ENCODE results near the gene ZNF605. TPM values are rescaled to one million over a fixed set of nuclear protein-coding genes. Genes with fewer than 3 reads are reported as not detected.
"Not testable (repeated sequence)": the region's sequence is repeated elsewhere in the genome, so short reads cannot be mapped to it uniquely, and the experiment has no call there.

ZNF605 gene
- polyA plus RNA-seq, 4 donors, result 0.81 to 19.6 (median 2.8) TPM

- H3K4me3 ChIP-seq (ENCODE audit: low read depth in 1 of 3, low read length in 3 of 3), result no peak overlapping the region
- no peaks in the 10 kb centered on the region for H3K27me3 ChIP-seq (ENCODE audit: control insufficient read depth in 3 of 3, insufficient read depth in 3 of 3, low read length in 3 of 3)
- FAIRE-seq (no peak), DNase-seq (no peak)
- H3K4me1 ChIP-seq (ENCODE audit: control insufficient read depth in 3 of 3, insufficient read depth in 2 of 3, low read depth in 1 of 3, low read length in 2 of 3), result no peaks in the 10 kb centered on the region
- H3K9me3 ChIP-seq (ENCODE audit: control insufficient read depth in 2 of 2, insufficient read depth in 1 of 2, low read depth in 1 of 2, low read length in 1 of 2), result peaks cover 8 to 82% of the 10 kb centered on the region in 2 donors
- WGBS, 3 donors, result 96 to 100% (median 98%) methylated on average over 13 of the region's 13 CpGs
- no peak overlapping the region for H3K27ac ChIP-seq (ENCODE audit: low read depth in 1 of 3, low read length in 2 of 3)
- H3K36me3 ChIP-seq (ENCODE audit: control insufficient read depth in 3 of 3, insufficient read depth in 2 of 3, low read depth in 1 of 3, low read length in 3 of 3), result peaks cover 20 to 68% (median 30%) of the 10 kb centered on the region in 3 donors
Observed at GRCh38 chr12:132942611-132943010, 13.5 kb downstream of the ZNF605 start.

GRCh38 chr12:132941336-132941954 is 14.7 kb downstream of the ZNF605 start:
- no peak for FAIRE-seq
- no peaks in the 10 kb centered on the region for H3K27me3 ChIP-seq (ENCODE audit: control insufficient read depth in 3 of 3, insufficient read depth in 3 of 3, low read length in 3 of 3)
- peaks cover 18 to 59% (median 30%) of the 10 kb centered on the region in 3 donors for H3K36me3 ChIP-seq (ENCODE audit: control insufficient read depth in 3 of 3, insufficient read depth in 2 of 3, low read depth in 1 of 3, low read length in 3 of 3)
- 95 to 98% (median 96%) methylated on average over 34 of the region's 34 CpGs for WGBS, 3 donors
- no peak overlapping the region for H3K4me3 ChIP-seq (ENCODE audit: low read depth in 1 of 3, low read length in 3 of 3)
- H3K4me1 ChIP-seq (ENCODE audit: control insufficient read depth in 3 of 3, insufficient read depth in 2 of 3, low read depth in 1 of 3, low read length in 2 of 3), result no peaks in the 10 kb centered on the region
- DNase-seq, result no peak
- peaks cover 8 to 79% of the 10 kb centered on the region in 2 donors for H3K9me3 ChIP-seq (ENCODE audit: control insufficient read depth in 2 of 2, insufficient read depth in 1 of 2, low read depth in 1 of 2, low read length in 1 of 2)
- no peak overlapping the region for H3K27ac ChIP-seq (ENCODE audit: low read depth in 1 of 3, low read length in 2 of 3)

GRCh38 chr12:132940071-132940719 is 15.9 kb downstream of the ZNF605 start:
- Histone ChIP-seq H3K36me3 (ENCODE audit: control insufficient read depth in 3 of 3, insufficient read depth in 2 of 3, low read depth in 1 of 3, low read length in 3 of 3) (peaks cover 18 to 49% (median 22%) of the 10 kb centered on the region in 3 donors), H3K4me3 (ENCODE audit: low read depth in 1 of 3, low read length in 3 of 3) (no peak overlapping the region), H3K4me1 (ENCODE audit: control insufficient read depth in 3 of 3, insufficient read depth in 2 of 3, low read depth in 1 of 3, low read length in 2 of 3) (no peaks in the 10 kb centered on the region), H3K27me3 (ENCODE audit: control insufficient read depth in 3 of 3, insufficient read depth in 3 of 3, low read length in 3 of 3) (no peaks in the 10 kb centered on the region), H3K9me3 (ENCODE audit: control insufficient read depth in 2 of 2, insufficient read depth in 1 of 2, low read depth in 1 of 2, low read length in 1 of 2) (peaks cover 8 to 68% of the 10 kb centered on the region in 2 donors), H3K27ac (ENCODE audit: low read depth in 1 of 3, low read length in 2 of 3) (no peak overlapping the region)
- DNase-seq (no peak), FAIRE-seq (no peak)
- 96 to 97% (median 96%) methylated on average over 15 of the region's 15 CpGs for WGBS, 3 donors

- not testable (repeated sequence) for H3K27me3 ChIP-seq (ENCODE audit: control insufficient read depth in 3 of 3, insufficient read depth in 3 of 3, low read length in 3 of 3); H3K4me1 ChIP-seq (ENCODE audit: control insufficient read depth in 3 of 3, insufficient read depth in 2 of 3, low read depth in 1 of 3, low read length in 2 of 3); DNase-seq; H3K4me3 ChIP-seq (ENCODE audit: low read depth in 1 of 3, low read length in 3 of 3); FAIRE-seq; H3K27ac ChIP-seq (ENCODE audit: low read depth in 1 of 3, low read length in 2 of 3)
- peaks cover 10 to 69% of the 10 kb centered on the region in 2 donors for H3K9me3 ChIP-seq (ENCODE audit: control insufficient read depth in 2 of 2, insufficient read depth in 1 of 2, low read depth in 1 of 2, low read length in 1 of 2)
- H3K36me3 ChIP-seq (ENCODE audit: control insufficient read depth in 3 of 3, insufficient read depth in 2 of 3, low read depth in 1 of 3, low read length in 3 of 3), result peaks cover 9 to 39% (median 16%) of the 10 kb centered on the region in 3 donors
- WGBS, 3 donors, result 95 to 100% (median 97%) methylated on average over 6 to 25 of the region's 25 CpGs
Observed at GRCh38 chr12:132938807-132939206, 17.3 kb downstream of the ZNF605 start.

GRCh38 chr12:132937476-132937875 is 18.6 kb downstream of the ZNF605 start:
- Histone ChIP-seq H3K27ac (ENCODE audit: low read depth in 1 of 3, low read length in 2 of 3) (no peak overlapping the region), H3K4me1 (ENCODE audit: control insufficient read depth in 3 of 3, insufficient read depth in 2 of 3, low read depth in 1 of 3, low read length in 2 of 3) (no peaks in the 10 kb centered on the region), H3K36me3 (ENCODE audit: control insufficient read depth in 3 of 3, insufficient read depth in 2 of 3, low read depth in 1 of 3, low read length in 3 of 3) (peaks cover 0 to 29% (median 8%) of the 10 kb centered on the region in 3 donors), H3K4me3 (ENCODE audit: low read depth in 1 of 3, low read length in 3 of 3) (no peak overlapping the region), H3K27me3 (ENCODE audit: control insufficient read depth in 3 of 3, insufficient read depth in 3 of 3, low read length in 3 of 3) (no peaks in the 10 kb centered on the region), H3K9me3 (ENCODE audit: control insufficient read depth in 2 of 2, insufficient read depth in 1 of 2, low read depth in 1 of 2, low read length in 1 of 2) (peaks cover 10 to 65% of the 10 kb centered on the region in 2 donors)
- no peak for FAIRE-seq
- 95 to 97% (median 97%) methylated on average over 2 of the region's 2 CpGs for WGBS, 3 donors
- DNase-seq, result no peak

GRCh38 chr12:132936921-132937320 is 19.2 kb downstream of the ZNF605 start:
- H3K36me3 ChIP-seq (ENCODE audit: control insufficient read depth in 3 of 3, insufficient read depth in 2 of 3, low read depth in 1 of 3, low read length in 3 of 3), result peaks cover 2 to 26% (median 6%) of the 10 kb centered on the region in 3 donors
- H3K27ac ChIP-seq (ENCODE audit: low read depth in 1 of 3, low read length in 2 of 3); FAIRE-seq; H3K27me3 ChIP-seq (ENCODE audit: control insufficient read depth in 3 of 3, insufficient read depth in 3 of 3, low read length in 3 of 3); H3K4me3 ChIP-seq (ENCODE audit: low read depth in 1 of 3, low read length in 3 of 3); H3K4me1 ChIP-seq (ENCODE audit: control insufficient read depth in 3 of 3, insufficient read depth in 2 of 3, low read depth in 1 of 3, low read length in 2 of 3); DNase-seq: not testable (repeated sequence)
- peaks cover 10 to 62% of the 10 kb centered on the region in 2 donors for H3K9me3 ChIP-seq (ENCODE audit: control insufficient read depth in 2 of 2, insufficient read depth in 1 of 2, low read depth in 1 of 2, low read length in 1 of 2)
- 96 to 98% (median 97%) methylated on average over 8 of the region's 8 CpGs for WGBS, 3 donors

GRCh38 chr12:132936163-132936562 is 19.9 kb downstream of the ZNF605 start:
- Histone ChIP-seq H3K27ac (ENCODE audit: low read depth in 1 of 3, low read length in 2 of 3) (no peak overlapping the region), H3K36me3 (ENCODE audit: control insufficient read depth in 3 of 3, insufficient read depth in 2 of 3, low read depth in 1 of 3, low read length in 3 of 3) (peaks cover 2 to 21% (median 4%) of the 10 kb centered on the region in 3 donors), H3K27me3 (ENCODE audit: control insufficient read depth in 3 of 3, insufficient read depth in 3 of 3, low read length in 3 of 3) (no peaks in the 10 kb centered on the region), H3K4me3 (ENCODE audit: low read depth in 1 of 3, low read length in 3 of 3) (no peak overlapping the region), H3K9me3 (ENCODE audit: control insufficient read depth in 2 of 2, insufficient read depth in 1 of 2, low read depth in 1 of 2, low read length in 1 of 2) (peaks cover 6 to 57% of the 10 kb centered on the region in 2 donors), H3K4me1 (ENCODE audit: control insufficient read depth in 3 of 3, insufficient read depth in 2 of 3, low read depth in 1 of 3, low read length in 2 of 3) (no peaks in the 10 kb centered on the region)
- DNase-seq, result no peak
- no peak for FAIRE-seq
- 81 to 95% (median 91%) methylated on average over 2 of the region's 2 CpGs for WGBS, 3 donors

GRCh38 chr12:132926415-132926833 is 29.7 kb downstream of the ZNF605 start:
- Histone ChIP-seq H3K4me3 (ENCODE audit: low read depth in 1 of 3, low read length in 3 of 3) (no peak overlapping the region), H3K36me3 (ENCODE audit: control insufficient read depth in 3 of 3, insufficient read depth in 2 of 3, low read depth in 1 of 3, low read length in 3 of 3) (peaks cover 5 to 18% (median 16%) of the 10 kb centered on the region in 3 donors), H3K4me1 (ENCODE audit: control insufficient read depth in 3 of 3, insufficient read depth in 2 of 3, low read depth in 1 of 3, low read length in 2 of 3) (no peaks in the 10 kb centered on the region), H3K9me3 (ENCODE audit: control insufficient read depth in 2 of 2, insufficient read depth in 1 of 2, low read depth in 1 of 2, low read length in 1 of 2) (peaks cover 15 to 63% of the 10 kb centered on the region in 2 donors), H3K27me3 (ENCODE audit: control insufficient read depth in 3 of 3, insufficient read depth in 3 of 3, low read length in 3 of 3) (no peaks in the 10 kb centered on the region), H3K27ac (ENCODE audit: low read depth in 1 of 3, low read length in 2 of 3) (no peak overlapping the region)
- WGBS, 3 donors, result 99% methylated on average over 6 of the region's 6 CpGs
- FAIRE-seq, result no peak
- DNase-seq, result no peak

Data from small intestine (tissue), 7 donors.